GM21786 (cell line): ENCODE results near the gene DOCK8.
"Not testable (repeated sequence)": the region's sequence is repeated elsewhere in the genome, so short reads cannot be mapped to it uniquely, and the experiment has no call there.

Experiments
- ATAC-seq: cut with Tn5 transposase; IDR thresholded peaks from one replicate; pipeline ENCODE4 v1.9.1; 2021; ENCODE audit not compliant: unreplicated experiment

The DOCK8 gene

GRCh38 chr9:214648-215493 is at the start of gene DOCK8:
Gene DOCK8 (plus strand): TSS chr9:214865. CDS start chr9:214977, 112 bp downstream.
- peak; percentile 82 for ATAC-seq

- not testable (repeated sequence) for ATAC-seq
These were observed 44.9 kb upstream of the DOCK8 start for GRCh38 chr9:169757-170156.

GRCh38 chr9:178140-178825 is 36.4 kb upstream of the DOCK8 start:
- not testable (repeated sequence) for ATAC-seq

DNA sequence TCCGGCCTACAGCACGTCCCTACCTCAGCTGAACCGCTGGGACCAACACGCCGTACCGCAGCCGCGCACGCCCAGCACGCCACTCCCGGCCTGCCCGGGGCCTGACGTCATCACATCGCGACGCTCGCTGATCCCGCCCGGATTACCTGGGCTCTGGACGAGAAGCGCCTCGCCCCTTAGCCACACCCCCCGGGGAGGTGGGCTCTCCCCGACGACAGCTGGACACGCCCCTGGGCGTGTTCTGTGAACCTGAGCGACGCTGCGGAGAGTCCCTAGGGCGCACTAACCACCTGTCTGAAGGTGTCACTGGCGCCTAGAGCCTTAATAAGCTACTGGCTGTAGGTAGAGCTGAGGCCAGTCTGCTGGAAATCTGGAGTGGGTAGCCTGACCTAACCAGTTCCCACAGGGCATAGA is 35.7 kb upstream of the DOCK8 start, which contains the start of gene ZNG1A:
TSS of gene ZNG1A (minus strand) at position 87 of the 414 bp plus-strand sequence. CDS start 87 bp downstream, outside the sequence.
- not testable (repeated sequence) for ATAC-seq

DNA sequence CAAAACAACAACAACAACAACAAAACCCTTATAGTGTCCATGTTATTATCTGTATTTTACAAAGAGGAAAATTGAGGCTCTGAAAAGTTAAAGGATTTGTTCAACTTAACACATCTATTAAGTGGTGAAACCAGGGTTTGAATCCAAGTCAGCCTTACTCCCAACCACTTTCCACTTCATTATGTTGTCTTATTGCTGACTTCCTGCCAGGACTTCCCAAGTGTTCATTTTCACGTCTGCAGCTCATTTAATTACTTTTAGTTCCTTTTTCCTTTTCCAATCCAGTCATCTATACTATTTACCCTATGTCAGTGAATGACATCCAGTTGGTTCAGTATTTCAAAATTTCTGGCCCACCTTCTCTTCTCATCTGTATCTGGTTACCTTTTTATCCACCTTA is 15.1 kb upstream of the DOCK8 start:
- ATAC-seq: not testable (repeated sequence)

DNA sequence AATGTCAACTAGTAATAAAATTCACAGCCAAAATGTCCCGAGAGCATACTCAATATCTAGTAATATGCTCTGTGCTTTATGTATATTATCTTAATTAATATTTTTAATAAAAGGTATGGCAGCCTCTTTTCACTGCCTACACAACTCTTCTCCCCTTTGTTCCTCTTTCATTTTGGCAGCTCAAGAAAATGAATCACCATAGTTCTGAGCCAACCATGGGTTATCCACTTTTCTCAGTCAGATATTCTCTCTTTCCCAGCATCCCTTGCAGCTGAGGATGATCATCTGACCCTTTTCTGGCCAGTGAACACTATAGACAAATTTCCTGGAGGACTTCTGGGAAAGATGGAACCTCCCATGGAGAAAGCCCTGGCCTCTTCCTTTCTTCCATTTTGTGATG is 8.2 kb upstream of the DOCK8 start:
- no peak for ATAC-seq

- ATAC-seq: no peak
These were observed 5.4 kb upstream of the DOCK8 start for GRCh38 chr9:209143-209758.

- ATAC-seq: no peak
These were observed 3.6 kb upstream of the DOCK8 start for GRCh38 chr9:211036-211435.

DNA sequence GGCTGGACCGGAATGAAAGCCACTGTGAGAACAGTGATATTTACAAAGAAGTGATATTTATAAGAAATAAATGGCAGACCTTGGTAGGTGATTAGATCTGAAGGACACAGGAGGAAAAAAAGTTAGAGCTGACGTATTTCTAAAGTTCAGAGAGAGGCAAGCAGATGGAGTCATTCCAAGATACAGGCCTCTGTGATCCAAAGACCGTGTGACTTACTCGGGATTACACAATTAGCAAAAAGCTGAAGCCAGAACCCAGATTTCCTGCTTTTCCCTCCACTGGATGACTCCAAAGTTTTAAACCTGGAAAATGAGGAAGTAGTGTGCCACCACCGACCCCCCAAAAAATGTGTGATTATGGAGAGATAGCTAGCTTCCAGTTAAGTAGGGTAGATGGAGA is 3.1 kb upstream of the DOCK8 start:
- no peak for ATAC-seq

- no peak for ATAC-seq
These were observed 2.4 kb upstream of the DOCK8 start for GRCh38 chr9:212297-212696.

GRCh38 chr9:213901-214300 is 764 bp upstream of the DOCK8 start:
- not testable (repeated sequence) for ATAC-seq

DNA sequence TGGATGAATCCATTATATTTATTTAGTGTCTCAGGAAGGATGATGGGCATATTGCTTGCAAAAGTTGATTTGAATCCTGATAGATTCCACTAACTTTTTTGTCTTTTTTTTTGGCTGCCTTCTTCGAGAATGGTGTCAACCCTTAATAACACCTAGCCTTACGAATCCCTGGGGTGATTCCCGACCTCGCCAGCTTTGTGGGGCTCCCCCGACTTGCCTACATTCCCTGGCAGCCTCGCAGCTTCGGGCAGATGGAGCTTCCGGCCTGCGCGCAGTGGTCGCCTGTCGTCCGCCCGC is 366 bp upstream of the DOCK8 start:
- ATAC-seq: no peak

GRCh38 chr9:215631-216155 is 1.0 kb downstream of the DOCK8 start:
- no peak for ATAC-seq

GRCh38 chr9:216866-217265 is 2.2 kb downstream of the DOCK8 start:
- no peak for ATAC-seq

DNA sequence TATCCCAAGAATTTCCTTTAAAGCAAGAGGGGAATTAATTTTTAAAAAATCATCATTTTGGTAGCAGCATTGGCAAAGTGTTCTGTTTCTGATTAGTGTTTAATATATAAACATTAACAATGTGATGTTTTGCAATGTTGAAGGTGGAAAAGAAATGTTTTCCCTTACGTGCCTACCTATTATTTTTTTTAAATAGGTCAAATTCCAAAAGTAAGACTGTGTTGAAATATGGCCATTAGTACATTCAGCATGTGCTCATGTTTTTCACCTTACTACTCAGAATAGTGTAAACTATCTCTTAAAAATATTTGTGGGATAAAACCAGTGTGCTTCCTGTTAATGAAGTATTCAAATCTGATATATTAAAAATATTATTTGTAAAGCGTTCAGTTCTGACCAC is 3.3 kb downstream of the DOCK8 start:
- ATAC-seq: no peak

- not testable (repeated sequence) for ATAC-seq
These were observed 4.4 kb downstream of the DOCK8 start for GRCh38 chr9:219036-219435.

DNA sequence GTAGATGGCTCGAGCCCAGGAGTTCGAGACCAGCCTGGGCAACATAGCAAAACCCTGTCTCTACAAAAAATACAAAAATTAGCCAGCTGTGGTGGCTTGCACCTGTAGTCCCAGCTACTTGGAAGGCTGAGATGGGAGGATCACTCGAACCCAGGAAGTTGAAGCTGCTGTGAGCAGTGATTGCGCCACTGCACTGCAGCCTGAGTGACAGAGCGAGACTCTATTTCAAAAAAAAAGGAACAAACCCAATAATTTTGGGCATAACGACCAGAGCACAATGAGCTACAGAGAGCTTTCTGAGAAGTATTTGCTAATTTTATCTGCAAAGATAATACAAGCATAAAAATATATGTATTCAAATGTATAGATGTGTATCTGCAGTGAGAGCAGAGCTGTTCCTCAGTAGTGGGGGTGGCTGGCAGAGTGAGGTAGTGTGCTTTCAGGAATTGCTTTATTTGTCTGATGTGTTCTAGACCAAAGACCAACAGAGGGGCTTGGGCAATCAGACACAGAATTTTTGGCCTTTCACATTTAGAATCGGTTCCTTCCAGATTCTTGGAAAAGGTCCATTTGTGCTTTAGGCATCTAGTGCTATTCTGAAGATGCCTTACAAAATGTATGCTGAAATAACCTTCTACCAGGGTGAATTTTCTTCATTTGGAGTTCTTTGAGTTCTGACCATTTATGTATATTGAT is 5.2 kb downstream of the DOCK8 start:
- ATAC-seq: no peak

- no peak for ATAC-seq
These were observed 7.5 kb downstream of the DOCK8 start for GRCh38 chr9:221989-222776.

DNA sequence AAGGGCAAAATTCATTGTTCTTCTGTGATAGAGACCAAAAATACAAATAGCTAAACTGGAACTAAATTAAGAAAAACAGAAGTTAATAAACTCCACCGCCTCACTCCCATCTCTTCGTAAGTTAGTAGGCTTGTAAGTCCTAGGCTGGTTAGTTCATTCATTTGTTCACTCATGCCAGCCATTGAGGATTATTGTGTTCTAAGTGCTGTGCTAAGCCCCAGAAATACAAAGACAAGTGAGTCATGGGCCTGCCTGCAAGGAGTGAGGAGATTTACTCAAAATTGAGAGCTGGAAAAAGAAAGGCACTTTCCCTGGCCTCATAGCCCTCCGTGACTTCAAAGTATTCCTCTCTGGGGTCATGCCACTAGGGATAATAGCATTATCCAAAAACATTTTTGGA is 8.5 kb downstream of the DOCK8 start:
- ATAC-seq: no peak

DNA sequence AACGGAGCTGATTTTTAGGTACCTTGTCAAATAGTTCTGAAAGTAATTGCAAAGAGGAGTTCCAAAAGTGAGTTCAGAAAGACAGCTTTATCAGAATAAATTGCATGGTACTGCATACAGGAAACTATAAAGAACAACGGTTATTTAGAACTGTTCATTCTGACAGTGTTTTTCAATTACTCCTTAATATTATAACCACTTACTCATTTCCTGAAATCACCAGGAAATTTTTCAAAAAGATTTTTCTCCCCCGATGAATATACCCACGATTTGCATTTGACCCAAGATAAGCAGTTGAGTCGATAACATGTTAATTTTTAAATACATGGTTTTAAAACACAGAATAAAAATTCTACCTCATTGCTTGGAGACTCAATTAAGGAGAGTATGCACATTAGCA is 9.4 kb downstream of the DOCK8 start:
- ATAC-seq: no peak
